ENCODE measurements around the gene HOXB2. TPM values are rescaled to one million over a fixed set of nuclear protein-coding genes. Genes with fewer than 3 reads are reported as not detected.

HOXB2 gene
- total RNA-seq, 2 donors from 2014 or later, result 4.1 to 9.5 TPM

DNA sequence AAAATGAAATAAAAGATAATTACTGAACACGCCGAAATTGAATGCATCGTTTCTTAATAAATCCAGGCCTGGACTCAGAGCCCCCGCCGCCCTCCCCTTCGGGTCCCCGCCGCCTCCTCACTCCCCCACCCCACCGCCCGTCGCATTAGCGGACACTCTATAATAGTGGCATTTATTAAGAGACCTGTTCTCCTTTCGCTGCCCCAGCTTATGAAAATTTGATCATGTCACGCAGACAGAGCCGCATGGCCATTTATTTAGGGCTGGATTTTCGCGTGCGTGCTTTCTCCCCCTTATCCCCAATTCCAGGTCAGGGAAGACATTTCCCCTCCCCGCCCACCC, 6.3 kb upstream of the HOXB2 start:
- Histone ChIP-seq H3K36me3 (no peaks in the 10 kb centered on the region), H3K9me3 (no peaks in the 10 kb centered on the region), H3K27me3 (replicated peaks; ENCODE audit: insufficient read depth) (no peaks in the 10 kb centered on the region), H3K27ac (no peak overlapping the region), H3K4me3 (no peak overlapping the region), H3K4me1 (replicated peaks) (no peaks in the 10 kb centered on the region)
- intact Hi-C loops (cut with DNase I), result no loop called here
- DNase-seq (ENCODE audit: low spot score), result no peak
- TF ChIP-seq POLR2AphosphoS5 (IDR thresholded peaks at IDR 0.05), result no peak
- TF ChIP-seq POLR2A (IDR thresholded peaks at IDR 0.05), result no peak
- TF ChIP-seq, protein P1, sequence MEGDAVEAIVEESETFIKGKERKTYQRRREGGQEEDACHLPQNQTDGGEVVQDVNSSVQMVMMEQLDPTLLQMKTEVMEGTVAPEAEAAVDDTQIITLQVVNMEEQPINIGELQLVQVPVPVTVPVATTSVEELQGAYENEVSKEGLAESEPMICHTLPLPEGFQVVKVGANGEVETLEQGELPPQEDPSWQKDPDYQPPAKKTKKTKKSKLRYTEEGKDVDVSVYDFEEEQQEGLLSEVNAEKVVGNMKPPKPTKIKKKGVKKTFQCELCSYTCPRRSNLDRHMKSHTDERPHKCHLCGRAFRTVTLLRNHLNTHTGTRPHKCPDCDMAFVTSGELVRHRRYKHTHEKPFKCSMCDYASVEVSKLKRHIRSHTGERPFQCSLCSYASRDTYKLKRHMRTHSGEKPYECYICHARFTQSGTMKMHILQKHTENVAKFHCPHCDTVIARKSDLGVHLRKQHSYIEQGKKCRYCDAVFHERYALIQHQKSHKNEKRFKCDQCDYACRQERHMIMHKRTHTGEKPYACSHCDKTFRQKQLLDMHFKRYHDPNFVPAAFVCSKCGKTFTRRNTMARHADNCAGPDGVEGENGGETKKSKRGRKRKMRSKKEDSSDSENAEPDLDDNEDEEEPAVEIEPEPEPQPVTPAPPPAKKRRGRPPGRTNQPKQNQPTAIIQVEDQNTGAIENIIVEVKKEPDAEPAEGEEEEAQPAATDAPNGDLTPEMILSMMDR (IDR thresholded peaks at IDR 0.05), result no peak
- WGBS, result 90% methylated on average over 19 of the region's 19 CpGs

DNA sequence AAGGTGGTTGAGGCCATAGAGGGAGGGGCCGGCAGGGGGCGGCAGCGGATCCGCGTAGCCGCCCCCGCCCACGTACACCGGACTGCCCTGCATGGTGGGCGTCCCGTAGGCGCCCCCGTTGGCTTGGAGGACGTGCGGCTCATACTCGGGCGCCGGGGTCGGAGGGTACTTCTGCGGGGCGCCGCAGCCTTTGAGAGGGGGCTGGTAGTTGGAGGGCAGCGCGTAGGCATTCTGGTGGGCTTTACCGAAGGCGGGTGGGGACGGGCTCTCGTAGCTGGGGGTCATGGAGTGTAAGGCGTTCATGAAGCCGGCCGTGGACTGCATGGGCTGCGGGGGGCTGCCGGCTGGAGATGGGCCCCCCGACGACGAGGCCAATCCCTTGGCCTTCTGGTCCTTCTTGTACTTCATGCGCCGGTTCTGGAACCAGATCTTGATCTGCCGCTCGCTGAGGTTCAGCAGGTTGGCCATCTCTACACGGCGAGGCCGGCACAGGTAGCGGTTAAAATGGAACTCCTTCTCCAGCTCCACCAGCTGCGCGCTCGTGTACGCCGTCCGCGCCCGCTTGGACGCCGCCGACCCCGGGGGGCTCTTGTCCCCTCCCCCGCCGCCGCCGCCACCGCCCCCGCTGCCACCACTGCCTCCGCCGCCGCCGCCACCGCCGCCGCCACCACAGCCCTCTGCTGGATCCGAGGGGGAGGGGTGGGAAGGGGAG, 5.7 kb upstream of the HOXB2 start:
- Histone ChIP-seq H3K27ac (no peak overlapping the region), H3K4me3 (no peak overlapping the region), H3K4me1 (replicated peaks) (no peaks in the 10 kb centered on the region), H3K36me3 (no peaks in the 10 kb centered on the region), H3K27me3 (replicated peaks; ENCODE audit: insufficient read depth) (no peaks in the 10 kb centered on the region), H3K9me3 (no peaks in the 10 kb centered on the region)
- no peak for TF ChIP-seq POLR2A (IDR thresholded peaks at IDR 0.05)
- TF ChIP-seq, protein P1 (IDR thresholded peaks at IDR 0.05), result no peak
- TF ChIP-seq POLR2AphosphoS5 (IDR thresholded peaks at IDR 0.05), result no peak
- DNase-seq (ENCODE audit: low spot score), result no peak
- WGBS, result 84% methylated on average over 70 of the region's 70 CpGs
- intact Hi-C loops (cut with DNase I), result no loop called here

DNA sequence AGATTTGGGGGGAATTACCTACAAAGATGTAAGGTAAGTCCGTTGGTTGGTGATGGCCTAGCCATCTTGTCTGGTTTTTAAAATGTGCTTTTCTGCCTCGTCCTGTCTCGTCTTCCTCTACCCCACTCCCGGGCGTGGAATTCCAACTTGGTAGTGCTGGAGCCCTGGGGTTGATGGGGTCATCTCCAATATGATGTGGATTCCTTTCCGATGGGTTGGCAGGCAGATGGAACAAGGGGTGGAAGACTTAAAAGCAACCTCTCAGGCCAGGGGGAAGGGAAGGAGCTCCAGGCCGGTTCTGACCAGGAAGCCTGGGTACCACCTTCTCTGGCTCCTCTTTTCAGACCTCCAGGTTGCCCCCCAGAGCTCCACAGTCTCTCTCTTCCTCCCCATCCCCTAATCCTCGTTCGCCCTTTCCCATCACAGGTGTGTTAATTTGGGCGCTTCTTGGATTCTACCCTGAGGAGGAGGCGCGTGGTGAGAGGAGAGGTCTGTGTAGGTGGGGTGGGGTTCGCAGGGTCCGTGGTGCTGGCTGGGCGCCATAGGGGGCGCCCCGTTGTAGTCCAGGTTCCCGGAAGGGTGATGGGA, 5.1 kb upstream of the HOXB2 start:
- no peak for DNase-seq (ENCODE audit: low spot score)
- Histone ChIP-seq H3K9me3 (no peaks in the 10 kb centered on the region), H3K4me1 (replicated peaks) (no peaks in the 10 kb centered on the region), H3K4me3 (no peak overlapping the region), H3K36me3 (no peaks in the 10 kb centered on the region), H3K27ac (no peak overlapping the region), H3K27me3 (replicated peaks; ENCODE audit: insufficient read depth) (no peaks in the 10 kb centered on the region)
- WGBS, result 86% methylated on average over 18 of the region's 18 CpGs
- TF ChIP-seq POLR2A (IDR thresholded peaks at IDR 0.05) (no peak), POLR2AphosphoS5 (IDR thresholded peaks at IDR 0.05) (no peak)
- TF ChIP-seq, protein P1 (IDR thresholded peaks at IDR 0.05), result no peak
- intact Hi-C loops (cut with DNase I), result no loop called here

DNA sequence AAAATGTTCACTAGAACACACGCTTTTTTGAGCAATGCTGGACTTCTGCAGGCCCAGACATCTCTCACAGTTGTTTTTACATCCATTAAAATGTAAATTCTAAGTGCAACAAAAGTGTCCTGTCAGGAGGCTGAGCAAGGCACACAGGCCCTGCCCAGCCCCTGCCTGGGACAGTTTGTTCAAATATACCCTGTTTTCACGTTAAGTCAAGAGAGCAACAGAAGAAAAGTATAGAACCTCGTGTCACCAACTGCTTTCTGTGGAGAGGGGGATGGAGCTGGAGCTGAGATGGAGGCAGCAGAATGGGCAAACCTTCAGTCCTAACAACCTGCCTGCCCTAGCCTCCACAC, 4.3 kb upstream of the HOXB2 start:
- intact Hi-C loops (cut with DNase I), result no loop called here
- no peak for DNase-seq (ENCODE audit: low spot score)
- Histone ChIP-seq H3K36me3 (no peaks in the 10 kb centered on the region), H3K27me3 (replicated peaks; ENCODE audit: insufficient read depth) (no peaks in the 10 kb centered on the region), H3K4me3 (no peak overlapping the region), H3K27ac (no peak overlapping the region), H3K4me1 (replicated peaks) (no peaks in the 10 kb centered on the region), H3K9me3 (no peaks in the 10 kb centered on the region)
- TF ChIP-seq POLR2A (IDR thresholded peaks at IDR 0.05), result no peak
- TF ChIP-seq, protein P1 (IDR thresholded peaks at IDR 0.05), result no peak
- TF ChIP-seq POLR2AphosphoS5 (IDR thresholded peaks at IDR 0.05), result no peak
- 73% methylated on average over 3 of the region's 3 CpGs for WGBS

Data from prostate gland (tissue), 2 donors.